ENCODE measurements around the gene CUX1.
"Not testable (repeated sequence)": the region's sequence is repeated elsewhere in the genome, so short reads cannot be mapped to it uniquely, and the experiment has no call there.

- TF ChIP-seq POU6F1 (CRISPR knock-in tag; IDR thresholded peaks at IDR 0.05; ENCODE audit: borderline replicate concordance, low read depth); PATZ1 (CRISPR knock-in tag; IDR thresholded peaks at IDR 0.05; ENCODE audit: borderline replicate concordance); CSDC2 (CRISPR knock-in tag; IDR thresholded peaks at IDR 0.05); ZC3H10 (CRISPR knock-in tag; IDR thresholded peaks at IDR 0.05); ARNTL (CRISPR knock-in tag; IDR thresholded peaks at IDR 0.05; ENCODE audit: borderline replicate concordance, low read depth); ZFP30 (CRISPR knock-in tag; IDR thresholded peaks at IDR 0.05); GLIS3 (CRISPR knock-in tag; IDR thresholded peaks at IDR 0.05): not testable (repeated sequence)
Measured at GRCh38 chr7:102330666-102331460, 513.4 kb downstream of the CUX1 start.

Data from SK-N-SH treated with all-trans-retinoic acid at 6 μM for 48 hours (cell line).